Bronchus fibroblast of lung (primary cell): Measurements from ENCODE around the gene RGS2. TPM values are rescaled to one million over a fixed set of nuclear protein-coding genes. Genes with fewer than 3 reads are reported as not detected.

Experiments
- total RNA-seq: library from RNA; depleted of rRNA; stranded (reverse); fragments of >200 nt; gene quantifications from 2 replicates; pipeline ENCODE4 v1.2.3, GENCODE V29; 2015

RGS2 gene
- 7.1 and 9.9 TPM in 2 replicates for total RNA-seq

GRCh38 chr1:192808518-192809306, at the start of gene RGS2:
TSS of gene RGS2 (plus strand) at chr1:192809039. CDS start at chr1:192809072, 33 bp downstream.

Other genes starting within 250 kb of the RGS2 start
- gene RGS1, start 233.3 kb upstream of the RGS2 start, total RNA-seq: not detected in 2 replicates
- not detected in 2 replicates for gene RGS13, start 172.9 kb upstream of the RGS2 start, total RNA-seq